Aorta (tissue), 5 donors: ENCODE data around the gene GAL3ST2. TPM values are rescaled to one million over a fixed set of nuclear protein-coding genes. Genes with fewer than 3 reads are reported as not detected.
A peak's percentile ranks its signal among the peaks of the same experiment; 100 is the strongest.
"Not testable (repeated sequence)": the region's sequence is repeated elsewhere in the genome, so short reads cannot be mapped to it uniquely, and the experiment has no call there.

Experiments used
- ATAC-seq: fragments of 200-7000 bp; cut with Tn5 transposase; one replicate; pipeline ENCODE4 v1.9.1; 2022; ENCODE audit warnings: moderate library complexity; ENCODE audit not compliant: low FRiP score
- DNase-seq, 2 donors: peaks; one replicate each; pipeline ENCODE4 v3.0.0-alpha.2; 2020
- H3K27ac ChIP-seq, 2 donors: one replicate each; pipeline ENCODE4 v1.5.1; 2013; ENCODE audit warnings: low read length in 2 of 2, mild to moderate bottlenecking in 2 of 2, moderate library complexity in 2 of 2, control low read depth in 1 of 2, inconsistent platforms in 1 of 2, low read depth in 1 of 2
- H3K27me3 ChIP-seq, 2 donors: one replicate each; pipeline ENCODE4 v1.6.1; 2013; ENCODE audit warnings: control low read depth in 1 of 2, low read length in 1 of 2, mild to moderate bottlenecking in 1 of 2, moderate library complexity in 1 of 2; ENCODE audit not compliant: insufficient read depth in 2 of 2, control insufficient read depth in 1 of 2
- H3K36me3 ChIP-seq, 2 donors: one replicate each; pipeline ENCODE4 v1.6.1; 2013; ENCODE audit warnings: control low read depth in 1 of 2, low read length in 1 of 2, mild to moderate bottlenecking in 1 of 2; ENCODE audit not compliant: insufficient read depth in 2 of 2, control insufficient read depth in 1 of 2
- H3K4me1 ChIP-seq, 2 donors: one replicate each; pipeline ENCODE4 v1.6.1; 2013; ENCODE audit warnings: low read length in 2 of 2, control low read depth in 1 of 2, mild to moderate bottlenecking in 1 of 2, moderate library complexity in 1 of 2; ENCODE audit not compliant: insufficient read depth in 2 of 2, control insufficient read depth in 1 of 2
- H3K4me3 ChIP-seq, 2 donors: one replicate each; pipeline ENCODE4 v1.5.1; 2013; ENCODE audit warnings: low read length in 2 of 2, control low read depth in 1 of 2, mild to moderate bottlenecking in 1 of 2
- H3K9me3 ChIP-seq: one replicate; pipeline ENCODE4 v1.6.1; 2013; ENCODE audit warnings: mild to moderate bottlenecking, low read length; ENCODE audit not compliant: control insufficient read depth
- WGBS, 2 donors: extraction: QIAGEN DNeasy Blood & Tissue Kit; methylation state at CpG; one replicate each; pipeline ENCODE4 v1.1.7; 2013; 5-methylcytosine and 5-hydroxymethylcytosine counted together
- intact Hi-C, 2 donors: fragments of 100-400 bp; cut with DNase I; formaldehyde crosslinking; loops; one replicate each; pipeline versions ENCODE4 v1.14.2 to v1.15.0; 2022
- polyA plus RNA-seq, 2 donors: library from polyadenylated mRNA; stranded (reverse); fragments of 200-250 nt; gene quantifications; one replicate each; pipeline ENCODE4 v1.2.3, GENCODE V29; 2013
- total RNA-seq, 2 donors: library from RNA; stranded (reverse); fragmentation: NEBNext Ultra II Directional; extraction: Animal tissue kit (Norgen Biotek cat#: 25700); gene quantifications; one replicate each; pipeline ENCODE4 v1.2.1, GENCODE V29; 2021
- donor health status: healthy with polysubstance abuse.
- donor health status: Bipolar disorder and iron deficiency.
- donor health status: DM: no; HTN: no; CAD: no.
- donor health status: DM: no; HTN: no; CAD: no.
- donor health status: DM: yes; HTN: yes; CAD: no.

The GAL3ST2 gene
- total and polyA plus RNA-seq, 4 donors, result not detected

DNA sequence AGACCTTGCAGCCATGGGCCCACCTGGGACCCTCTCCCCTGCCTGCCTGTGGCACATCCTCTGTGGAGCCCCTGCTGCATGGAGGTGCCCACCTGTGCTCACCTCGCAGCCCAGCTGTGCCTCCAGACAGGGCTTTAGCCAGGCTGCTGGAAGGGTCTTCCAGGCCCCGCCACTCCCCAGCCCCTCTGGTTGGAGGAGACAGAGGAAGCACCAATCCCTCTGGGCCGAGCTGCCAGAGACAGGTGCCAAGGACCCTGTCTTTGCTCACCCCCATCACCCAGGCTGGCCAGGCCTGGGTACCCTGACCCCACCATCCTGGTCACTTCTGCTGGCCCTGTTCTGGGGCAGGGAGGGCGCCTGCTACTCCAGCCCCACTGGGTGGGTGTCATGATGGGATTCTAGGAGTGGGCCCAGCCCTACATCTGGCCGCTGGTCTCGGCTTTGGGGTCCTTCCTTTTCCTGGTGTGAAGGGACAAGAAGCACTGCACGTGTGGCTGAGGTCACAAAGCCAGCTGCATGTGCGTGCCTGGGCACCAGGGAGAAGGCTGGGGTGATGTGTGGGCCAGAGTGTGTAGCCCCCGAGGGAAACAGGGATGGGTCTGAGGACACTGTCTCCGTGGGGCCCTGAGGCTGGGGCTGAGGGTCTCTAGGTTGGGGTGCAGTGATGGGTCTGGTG lies 23.0 kb downstream of the GAL3ST2 start:
- 91% methylated on average over 10 of the region's 10 CpGs for WGBS, 2 donors
- Histone ChIP-seq H3K9me3 (no peaks in the 10 kb centered on the region), H3K4me1 (no peaks in the 10 kb centered on the region), H3K27me3 (no peaks in the 10 kb centered on the region), H3K4me3 (no peak overlapping the region), H3K36me3 (no peaks in the 10 kb centered on the region), H3K27ac (no peak overlapping the region)
- peak; percentile 41 to 62 for DNase-seq
- no peak for ATAC-seq
- intact Hi-C loops, result no loop called here

DNA sequence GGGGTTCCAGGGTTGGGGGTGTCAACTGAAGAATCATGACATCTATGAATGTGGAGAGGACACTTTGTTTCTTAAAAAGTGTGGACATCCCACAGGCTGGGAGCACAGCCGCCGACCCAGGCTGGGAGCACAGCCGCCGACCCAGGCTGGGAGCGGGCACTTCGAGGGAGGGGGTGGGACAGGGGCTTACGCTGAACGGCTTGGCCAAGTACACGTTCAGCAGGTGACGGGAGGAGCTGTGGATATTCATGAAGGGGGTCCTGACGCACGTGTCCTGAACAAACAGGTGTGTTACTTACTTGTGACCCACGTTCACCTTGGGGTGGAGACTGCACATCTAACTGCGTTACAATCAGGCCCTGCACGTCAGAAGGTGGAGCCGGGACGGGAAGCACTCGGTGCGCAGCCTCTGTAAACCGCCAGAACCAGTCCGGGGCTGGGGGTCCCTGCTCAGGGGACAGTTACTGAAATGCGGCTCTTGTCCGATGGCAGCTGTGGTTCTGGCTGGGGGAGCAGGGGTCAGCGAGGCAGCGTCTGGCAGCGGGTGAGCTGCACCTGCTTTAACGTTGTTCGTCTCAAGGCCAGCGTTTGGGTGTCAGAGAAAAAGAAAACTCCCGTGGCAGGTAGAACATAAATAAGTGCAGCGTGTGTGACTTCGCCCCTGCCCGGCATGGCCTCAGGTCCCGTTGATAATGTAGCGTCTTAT lies 23.7 kb downstream of the GAL3ST2 start:
- H3K9me3 ChIP-seq, H3K4me3 ChIP-seq, H3K27me3 ChIP-seq, intact Hi-C loops, H3K36me3 ChIP-seq, H3K27ac ChIP-seq, H3K4me1 ChIP-seq, ATAC-seq: not testable (repeated sequence)
- peak in 1 of 2 donors; percentile 62 for DNase-seq
- 89 to 90% methylated on average over 35 of the region's 35 CpGs for WGBS, 2 donors

DNA sequence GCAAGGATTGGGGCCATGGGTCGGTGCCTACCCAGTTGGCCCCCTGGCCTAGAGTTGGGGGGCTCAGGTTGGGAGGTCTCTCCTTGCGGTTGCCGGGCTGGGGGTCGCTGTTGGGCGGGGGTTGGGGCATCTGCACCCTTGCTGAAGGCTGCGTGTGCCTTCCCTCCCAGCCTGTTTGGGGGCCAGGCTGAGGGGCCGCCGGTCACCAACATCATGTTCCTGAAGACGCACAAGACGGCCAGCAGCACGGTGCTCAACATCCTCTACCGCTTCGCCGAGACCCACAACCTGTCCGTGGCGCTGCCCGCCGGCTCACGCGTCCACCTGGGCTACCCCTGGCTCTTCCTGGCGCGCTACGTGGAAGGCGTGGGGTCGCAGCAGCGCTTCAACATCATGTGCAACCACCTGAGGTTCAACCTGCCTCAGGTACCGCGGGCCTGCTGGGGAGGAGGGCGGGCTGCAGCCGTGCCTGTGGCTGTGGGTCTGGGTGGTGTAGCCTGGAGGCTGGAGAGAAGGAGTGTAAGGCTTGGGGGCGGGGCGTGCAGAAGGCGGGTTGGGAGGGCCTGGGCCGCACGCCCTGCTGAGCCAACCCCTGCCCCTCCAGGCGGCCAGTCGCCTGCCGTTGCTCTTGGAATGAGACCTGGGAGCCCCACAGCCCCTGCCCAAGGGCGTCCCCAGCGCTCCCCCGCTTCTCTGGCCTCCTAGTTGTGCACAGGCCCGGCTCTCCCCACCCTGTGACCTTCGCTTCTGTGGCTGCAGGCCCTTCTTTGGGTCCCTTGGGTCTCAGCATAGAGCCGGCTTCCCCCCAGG lies 25.2 kb downstream of the GAL3ST2 start:
- WGBS, 2 donors, result 85 to 88% methylated on average over 43 to 44 of the region's 44 CpGs

DNA sequence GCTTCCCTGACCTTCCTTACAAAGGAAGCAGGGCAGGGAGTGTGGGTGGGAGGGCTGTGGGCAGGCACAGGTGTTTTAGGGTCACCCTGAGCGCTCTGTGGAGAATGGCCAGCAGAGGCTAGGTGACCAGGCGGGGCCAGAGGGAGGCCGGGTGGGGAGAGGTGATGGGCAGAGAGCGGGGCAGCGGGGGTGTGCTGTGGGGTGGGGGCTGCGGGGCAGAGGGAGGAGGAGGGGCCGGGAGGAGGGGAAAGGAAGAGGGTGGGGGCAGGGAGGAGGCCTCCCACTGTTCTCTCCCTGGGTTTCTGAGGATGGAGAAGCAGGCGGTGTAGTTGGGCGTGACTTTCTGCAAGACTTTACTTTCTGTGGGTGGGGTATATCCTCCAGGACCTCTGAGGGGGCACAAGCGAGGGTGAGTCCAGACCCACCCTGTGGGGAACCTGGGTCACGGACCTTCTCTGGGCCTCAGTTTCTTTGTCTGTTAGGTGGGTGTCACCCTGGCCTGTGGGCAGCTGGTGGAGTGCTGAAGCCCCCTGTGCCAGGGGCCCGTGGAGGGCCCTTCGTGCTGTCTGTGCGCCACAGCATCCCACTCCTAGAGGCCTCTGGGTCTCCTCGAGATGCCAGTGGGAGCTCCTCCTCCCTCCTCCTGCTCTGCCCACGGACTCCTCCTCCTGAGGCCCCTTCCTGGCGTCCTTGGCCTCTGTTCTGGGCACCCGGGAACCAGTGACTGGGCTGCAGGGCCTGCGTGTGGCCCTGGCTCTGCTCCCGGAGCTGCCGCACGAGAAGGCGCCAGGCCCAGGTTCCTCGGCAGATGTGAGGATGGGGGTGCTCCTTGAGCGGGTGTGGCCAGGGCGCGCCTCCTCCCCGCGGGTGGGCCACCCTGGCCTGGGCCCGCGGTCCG lies 26.0 kb downstream of the GAL3ST2 start:
- Histone ChIP-seq H3K4me3 (no peak overlapping the region), H3K9me3 (no peaks in the 10 kb centered on the region), H3K36me3 (no peaks in the 10 kb centered on the region), H3K4me1 (no peaks in the 10 kb centered on the region), H3K27ac (no peak overlapping the region), H3K27me3 (no peaks in the 10 kb centered on the region)
- DNase-seq (peak in 1 of 2 donors; percentile 59), ATAC-seq (peak; percentile 14)
- intact Hi-C loops, result no loop called here
- WGBS, 2 donors, result 40 to 47% methylated on average over 27 to 32 of the region's 32 CpGs

More for the DNA sequence above, 25.2 kb downstream of the GAL3ST2 start:
- intact Hi-C loops, result no loop called here
- peak; percentile 43 to 73 for DNase-seq
- Histone ChIP-seq H3K36me3 (no peaks in the 10 kb centered on the region), H3K4me1 (no peaks in the 10 kb centered on the region), H3K4me3 (no peak overlapping the region), H3K9me3 (no peaks in the 10 kb centered on the region), H3K27me3 (no peaks in the 10 kb centered on the region), H3K27ac (no peak overlapping the region)
- ATAC-seq, result peak; percentile 27

DNA sequence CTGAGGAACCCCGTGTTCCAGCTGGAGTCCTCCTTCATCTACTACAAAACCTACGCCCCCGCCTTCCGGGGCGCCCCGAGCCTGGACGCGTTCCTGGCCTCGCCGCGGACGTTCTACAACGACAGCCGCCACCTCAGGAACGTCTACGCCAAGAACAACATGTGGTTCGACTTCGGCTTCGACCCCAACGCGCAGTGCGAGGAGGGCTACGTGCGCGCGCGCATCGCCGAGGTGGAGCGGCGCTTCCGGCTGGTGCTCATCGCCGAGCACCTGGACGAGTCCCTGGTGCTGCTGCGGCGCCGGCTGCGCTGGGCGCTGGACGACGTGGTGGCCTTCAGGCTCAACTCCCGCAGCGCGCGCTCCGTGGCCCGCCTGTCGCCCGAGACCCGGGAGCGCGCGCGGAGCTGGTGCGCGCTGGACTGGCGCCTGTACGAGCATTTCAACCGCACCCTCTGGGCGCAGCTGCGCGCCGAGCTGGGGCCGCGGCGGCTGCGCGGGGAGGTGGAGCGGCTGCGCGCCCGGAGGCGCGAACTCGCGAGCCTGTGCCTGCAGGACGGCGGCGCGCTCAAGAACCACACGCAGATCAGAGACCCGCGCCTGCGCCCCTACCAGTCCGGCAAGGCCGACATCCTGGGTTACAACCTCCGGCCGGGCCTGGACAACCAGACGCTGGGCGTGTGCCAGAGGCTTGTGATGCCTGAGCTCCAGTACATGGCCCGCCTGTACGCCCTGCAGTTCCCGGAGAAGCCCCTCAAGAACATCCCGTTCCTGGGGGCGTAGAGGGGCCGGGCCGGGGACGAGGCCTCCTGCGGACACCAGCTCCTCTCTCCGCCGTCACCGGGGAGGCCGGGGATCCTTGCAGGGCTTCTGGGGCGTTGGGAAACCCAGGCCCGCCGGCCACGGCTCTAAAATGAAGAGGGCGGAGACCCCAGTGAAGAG lies 27.0 kb downstream of the GAL3ST2 start:
- H3K36me3 ChIP-seq, result no peaks in the 10 kb centered on the region
- no peak overlapping the region for H3K27ac ChIP-seq
- H3K9me3 ChIP-seq, result no peaks in the 10 kb centered on the region
- peak; percentile 52 for ATAC-seq
- H3K4me1 ChIP-seq, result no peaks in the 10 kb centered on the region
- intact Hi-C loops, result no loop called here
- WGBS, 2 donors, result 1 to 2% methylated on average over 103 to 109 of the region's 109 CpGs
- H3K27me3 ChIP-seq, result no peaks in the 10 kb centered on the region
- DNase-seq, result peak; percentile 66 to 86
- H3K4me3 ChIP-seq, result peak overlapping the region; percentile 12 to 30

DNA sequence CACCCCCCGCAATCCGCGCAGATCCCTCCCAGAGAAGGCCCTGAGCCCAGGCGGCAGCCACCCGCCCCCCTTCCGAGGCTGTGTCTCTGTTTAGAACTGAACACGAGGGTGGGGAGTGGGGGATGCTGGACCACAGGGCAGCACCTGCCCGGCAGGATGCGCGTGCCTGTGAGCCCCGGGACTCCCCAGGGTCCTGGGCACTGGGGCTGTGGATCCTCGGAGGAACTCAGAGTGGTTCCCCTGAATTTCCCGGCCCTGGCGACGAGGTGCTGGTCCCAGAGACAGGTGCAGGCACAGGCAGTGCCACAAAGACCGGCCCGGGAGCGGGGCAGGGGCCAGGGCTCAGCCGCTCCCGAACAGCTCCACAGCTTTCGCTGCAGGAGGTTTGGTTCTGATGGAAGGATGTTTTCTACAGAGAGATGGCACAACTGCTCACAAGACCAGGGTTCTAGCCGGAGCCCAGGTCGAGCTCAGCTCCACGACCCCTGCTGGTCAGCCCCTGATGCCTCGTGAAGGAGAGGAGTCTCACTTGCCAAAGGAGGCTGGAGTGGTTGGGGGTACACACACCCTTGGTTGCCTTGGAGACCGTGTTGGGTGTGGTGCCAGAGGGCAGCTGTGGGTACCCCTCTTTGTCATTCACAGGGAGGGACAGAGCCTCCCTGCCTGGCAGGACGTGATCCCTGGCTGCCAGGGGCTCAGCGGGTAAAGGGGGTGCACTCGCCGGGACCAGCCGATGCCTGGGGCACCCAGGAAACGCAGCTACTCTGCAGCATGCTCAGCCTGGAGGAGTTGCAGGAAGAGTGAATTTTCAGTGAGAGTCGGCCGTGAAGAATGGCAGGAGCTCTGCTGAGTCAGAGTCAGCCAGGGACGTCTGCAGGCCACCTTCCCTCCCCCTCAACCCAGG lies 28.0 kb downstream of the GAL3ST2 start:
- DNase-seq, result peak; percentile 43 to 75
- 17 to 30% methylated on average over 35 of the region's 35 CpGs for WGBS, 2 donors
- peak; percentile 27 for ATAC-seq

DNA sequence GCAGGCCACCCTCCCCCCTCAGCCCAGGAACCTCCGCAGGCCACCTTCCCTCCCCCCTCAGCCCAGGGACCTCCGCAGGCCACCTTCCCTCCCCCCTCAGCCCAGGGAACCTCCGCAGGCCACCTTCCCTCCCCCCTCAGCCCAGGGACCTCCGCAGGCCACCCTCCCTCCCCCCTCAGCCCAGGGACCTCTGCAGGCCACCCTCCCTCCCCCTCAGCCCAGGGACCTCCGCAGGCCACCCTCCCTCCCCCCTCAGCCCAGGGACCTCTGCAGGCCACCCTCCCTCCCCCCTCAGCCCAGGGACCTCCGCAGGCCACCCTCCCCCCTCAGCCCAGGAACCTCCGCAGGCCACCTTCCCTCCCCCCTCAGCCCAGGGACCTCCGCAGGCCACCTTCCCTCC lies 29.6 kb downstream of the GAL3ST2 start:
- whole genome bisulfite sequencing, 2 donors, result 40% methylated on average over 3 of the region's 8 CpGs; no CpG with 5 or more reads in 1 of the 2 donors
- ATAC-seq, result not testable (repeated sequence)

More for the DNA sequence above, 28.0 kb downstream of the GAL3ST2 start:
- Histone ChIP-seq H3K36me3 (no peaks in the 10 kb centered on the region), H3K4me1 (no peaks in the 10 kb centered on the region), H3K27ac (no peak overlapping the region), H3K9me3 (no peaks in the 10 kb centered on the region), H3K4me3 (no peak overlapping the region), H3K27me3 (no peaks in the 10 kb centered on the region)
- intact Hi-C loops, result no loop called here

More for the DNA sequence above, 29.6 kb downstream of the GAL3ST2 start:
- H3K9me3 ChIP-seq, H3K27me3 ChIP-seq, intact Hi-C loops, H3K27ac ChIP-seq, H3K4me1 ChIP-seq, H3K36me3 ChIP-seq, DNase-seq, H3K4me3 ChIP-seq: not testable (repeated sequence)
